B cell (primary cell): ENCODE data around the gene SPATA20. TPM values are rescaled to one million over a fixed set of nuclear protein-coding genes. Genes with fewer than 3 reads are reported as not detected.

Experiments used
- ATAC-seq: fragments of 200-7000 bp; cut with Tn5 transposase; one replicate; pipeline ENCODE4 v1.10.0; 2021; ENCODE audit warnings: low read depth, mild to moderate bottlenecking, moderate number of reproducible peaks, moderate library complexity
- CTCF ChIA-PET: fragments of 350-600 bp; sonication (Branson Sonifier 250); formaldehyde crosslinking; loops from one replicate; lab custom pipeline; 2021; ENCODE audit warnings: antibody characterized with exemption, inconsistent platforms; lab: Charles Lee
- POLR2A ChIA-PET: fragments of 350-600 bp; sonication (Branson Sonifier 250); formaldehyde crosslinking; loops from one replicate; lab custom pipeline; 2021; ENCODE audit warnings: antibody characterized with exemption; lab: Charles Lee
- DNase-seq: peaks from one replicate; pipeline ENCODE4 v3.0.0; 2013
- H2AFZ ChIP-seq: 2 replicates; pipeline ENCODE4 v1.6.1; 2012; ENCODE audit warnings: mild to moderate bottlenecking, low read depth, low read length; ENCODE audit not compliant: insufficient read depth, poor library complexity, severe bottlenecking
- H3K27ac ChIP-seq, 2 donors: 1 replicate in 1 of 2; 2 replicates in 1 of 2; pipeline ENCODE4 v1.5.1; 2012 to 2013; ENCODE audit warnings: low read length in 2 of 2, mild to moderate bottlenecking in 2 of 2, moderate library complexity in 1 of 2
- H3K27me3 ChIP-seq, 4 experiments: fragments of 200-600 bp in 1 of 4; sonication (generic) in 1 of 4; replicated peaks in 1 of 4; 1 replicate in 2 of 4; 2 replicates in 2 of 4; pipeline versions ENCODE4 v1.6.1 to v1.7.0; 2013 to 2016; ENCODE audit warnings: low read length in 3 of 4, mild to moderate bottlenecking in 2 of 4, mixed read lengths in 1 of 4, moderate library complexity in 1 of 4; ENCODE audit not compliant: insufficient read depth in 4 of 4, control insufficient read depth in 3 of 4; ENCODE audit errors: control extremely low read depth in 1 of 4
- H3K36me3 ChIP-seq, 2 experiments: replicated peaks in 1 of 2; 1 replicate in 1 of 2; 2 replicates in 1 of 2; pipeline versions ENCODE4 v1.6.1 to v1.7.1; 2013; ENCODE audit warnings: low read length in 1 of 2; ENCODE audit not compliant: insufficient read depth in 2 of 2, control insufficient read depth in 1 of 2; ENCODE audit errors: control extremely low read depth in 1 of 2, extremely low read depth in 1 of 2
- H3K4me1 ChIP-seq, 2 donors: fragments of 200-600 bp in 1 of 2; sonication (generic) in 1 of 2; 1 replicate in 1 of 2; 2 replicates in 1 of 2; pipeline versions ENCODE4 v1.5.1 to v1.6.1; 2013 to 2017; ENCODE audit warnings: low read length in 2 of 2; ENCODE audit not compliant: control insufficient read depth in 2 of 2, insufficient read depth in 2 of 2
- H3K4me2 ChIP-seq: replicated peaks from 2 replicates; pipeline ENCODE3; 2012; ENCODE audit warnings: mild to moderate bottlenecking, low read depth, low read length; ENCODE audit not compliant: poor library complexity, severe bottlenecking
- H3K4me3 ChIP-seq, 5 experiments: fragments of 200-600 bp in 1 of 5; sonication (generic) in 1 of 5; 1 replicate in 3 of 5; 2 replicates in 2 of 5; pipeline versions ENCODE4 v1.5.1 to v1.7.0; 2011 to 2016; ENCODE audit warnings: low read length in 4 of 5, mild to moderate bottlenecking in 4 of 5, low read depth in 2 of 5, control low read depth in 1 of 5, moderate library complexity in 1 of 5; ENCODE audit not compliant: insufficient read depth in 1 of 5; ENCODE audit errors: control extremely low read depth in 1 of 5, extremely low read depth in 1 of 5
- H3K79me2 ChIP-seq: fragments of 200-600 bp; sonication (generic); one replicate; pipeline ENCODE4 v1.6.0; 2016; ENCODE audit warnings: low read length; ENCODE audit not compliant: control insufficient read depth, insufficient read depth
- H3K9ac ChIP-seq: fragments of 200-600 bp; sonication (generic); 2 replicates; pipeline ENCODE4 v1.6.1; 2017; ENCODE audit warnings: mild to moderate bottlenecking, low read length, moderate library complexity
- H3K9me3 ChIP-seq, 3 donors: one replicate each; pipeline versions ENCODE4 v1.6.1 to v1.7.1; 2013; ENCODE audit warnings: low read length in 2 of 3; ENCODE audit not compliant: control insufficient read depth in 2 of 3, insufficient read depth in 1 of 3; ENCODE audit errors: control extremely low read depth in 1 of 3
- H4K20me1 ChIP-seq: 2 replicates; pipeline ENCODE4 v1.6.0; 2012; ENCODE audit warnings: mild to moderate bottlenecking, low read length; ENCODE audit not compliant: insufficient read depth, control insufficient read depth, poor library complexity, severe bottlenecking
- H3K27ac Mint-ChIP-seq: one replicate; pipeline ENCODE4 v1.8.0; 2021; ENCODE audit warnings: mixed read lengths
- H3K27me3 Mint-ChIP-seq: one replicate; pipeline ENCODE4 v1.8.0; 2021; ENCODE audit warnings: mixed read lengths
- H3K4me1 Mint-ChIP-seq: one replicate; pipeline ENCODE4 v1.8.0; 2021; ENCODE audit warnings: mixed read lengths
- H3K4me3 Mint-ChIP-seq: one replicate; pipeline ENCODE4 v1.8.0; 2021; ENCODE audit warnings: mixed read lengths
- H3K9me3 Mint-ChIP-seq: one replicate; pipeline ENCODE4 v1.8.0; 2022; ENCODE audit warnings: mixed read lengths; ENCODE audit not compliant: insufficient read depth
- EZH2 ChIP-seq: IDR thresholded peaks from 2 replicates; pipeline ENCODE4 v1.6.1; 2012; ENCODE audit warnings: borderline replicate concordance, low read depth, mild to moderate bottlenecking, moderate library complexity, low read length; ENCODE audit not compliant: insufficient read depth, poor library complexity, severe bottlenecking
- WGBS: methylation state at CpG from one replicate; pipeline ENCODE4 v1.1.5; 2013; ENCODE audit warnings: missing lambda C conversion rate; ENCODE audit not compliant: insufficient coverage; 5-methylcytosine and 5-hydroxymethylcytosine counted together
- intact Hi-C: fragments of 100-400 bp; cut with micrococcal nuclease; formaldehyde crosslinking; loops from one replicate; pipeline ENCODE4 v1.10.0; 2022
- polyA plus RNA-seq: library from polyadenylated mRNA; depleted of rRNA; stranded (reverse); fragments of >200 nt; gene quantifications from 2 replicates; pipeline ENCODE4 v1.2.3, GENCODE V29; 2012
- total RNA-seq, 2 donors: library from RNA; stranded (reverse); fragments of 120-200 nt in 1 of 2; gene quantifications; 1 replicate in 1 of 2; 2 replicates in 1 of 2; pipeline versions ENCODE4 v1.2.3 to v1.2.4, GENCODE V29; 2013 to 2022
- TF ChIP-seq, protein P1 (sequence below): fragments of 200-600 bp; IDR thresholded peaks from one replicate; pipeline ENCODE4 v1.8.0; 2022; ENCODE audit warnings: antibody characterized with exemption, mild to moderate bottlenecking

Gene SPATA20
- total and polyA plus RNA-seq, 2 donors (not counting 1 experiment from before 2014, with no cell fraction given): 61.7 to 68.5 TPM

DNA sequence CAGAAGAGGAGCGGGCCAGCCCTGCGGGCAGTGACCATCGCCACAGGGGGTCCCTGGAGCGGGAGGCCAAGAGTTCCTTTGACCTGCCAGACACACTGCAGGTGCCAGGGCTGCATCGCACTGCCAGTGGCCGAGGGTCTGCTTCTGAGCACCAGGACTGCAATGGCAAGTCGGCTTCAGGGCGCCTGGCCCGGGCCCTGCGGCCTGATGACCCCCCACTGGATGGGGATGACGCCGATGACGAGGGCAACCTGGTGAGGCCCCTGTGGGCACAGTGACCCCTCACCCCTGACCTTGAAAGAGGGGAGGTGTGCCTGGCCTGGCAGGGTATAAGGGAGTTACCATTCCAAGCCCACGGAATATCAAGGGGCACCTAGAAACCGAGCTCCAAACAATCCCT lies 52.6 kb downstream of the SPATA20 start:
- peaks cover 28% of the 10 kb centered on the region for H3K27me3 Mint-ChIP-seq
- ATAC-seq (no peak), DNase-seq (no peak)
- Histone ChIP-seq H3K4me3 (no peak overlapping the region), H3K9me3 (no peaks in the 10 kb centered on the region), H3K4me1 (no peaks in the 10 kb centered on the region), H2AFZ (no peak overlapping the region), H3K4me2 (no peak overlapping the region), H3K36me3 (no peaks in the 10 kb centered on the region), H3K27me3 (peaks cover 0 to 17% (median 0%) of the 10 kb centered on the region in 4 experiments), H3K79me2 (no peaks in the 10 kb centered on the region), H3K27ac (no peak overlapping the region), H4K20me1 (no peaks in the 10 kb centered on the region), H3K9ac (no peak overlapping the region)
- intact Hi-C loops: no loop called here
- H3K9me3 Mint-ChIP-seq: no peaks in the 10 kb centered on the region
- TF ChIP-seq EZH2: no peak
- TF ChIP-seq, protein P1, sequence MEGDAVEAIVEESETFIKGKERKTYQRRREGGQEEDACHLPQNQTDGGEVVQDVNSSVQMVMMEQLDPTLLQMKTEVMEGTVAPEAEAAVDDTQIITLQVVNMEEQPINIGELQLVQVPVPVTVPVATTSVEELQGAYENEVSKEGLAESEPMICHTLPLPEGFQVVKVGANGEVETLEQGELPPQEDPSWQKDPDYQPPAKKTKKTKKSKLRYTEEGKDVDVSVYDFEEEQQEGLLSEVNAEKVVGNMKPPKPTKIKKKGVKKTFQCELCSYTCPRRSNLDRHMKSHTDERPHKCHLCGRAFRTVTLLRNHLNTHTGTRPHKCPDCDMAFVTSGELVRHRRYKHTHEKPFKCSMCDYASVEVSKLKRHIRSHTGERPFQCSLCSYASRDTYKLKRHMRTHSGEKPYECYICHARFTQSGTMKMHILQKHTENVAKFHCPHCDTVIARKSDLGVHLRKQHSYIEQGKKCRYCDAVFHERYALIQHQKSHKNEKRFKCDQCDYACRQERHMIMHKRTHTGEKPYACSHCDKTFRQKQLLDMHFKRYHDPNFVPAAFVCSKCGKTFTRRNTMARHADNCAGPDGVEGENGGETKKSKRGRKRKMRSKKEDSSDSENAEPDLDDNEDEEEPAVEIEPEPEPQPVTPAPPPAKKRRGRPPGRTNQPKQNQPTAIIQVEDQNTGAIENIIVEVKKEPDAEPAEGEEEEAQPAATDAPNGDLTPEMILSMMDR: no peak
- H3K27ac Mint-ChIP-seq: no peak overlapping the region
- WGBS: 96% methylated on average over 13 of the region's 15 CpGs
- H3K4me3 Mint-ChIP-seq: no peak overlapping the region
- CTCF ChIA-PET: no interaction called here
- no peaks in the 10 kb centered on the region for H3K4me1 Mint-ChIP-seq
- POLR2A ChIA-PET: no interaction called here

DNA sequence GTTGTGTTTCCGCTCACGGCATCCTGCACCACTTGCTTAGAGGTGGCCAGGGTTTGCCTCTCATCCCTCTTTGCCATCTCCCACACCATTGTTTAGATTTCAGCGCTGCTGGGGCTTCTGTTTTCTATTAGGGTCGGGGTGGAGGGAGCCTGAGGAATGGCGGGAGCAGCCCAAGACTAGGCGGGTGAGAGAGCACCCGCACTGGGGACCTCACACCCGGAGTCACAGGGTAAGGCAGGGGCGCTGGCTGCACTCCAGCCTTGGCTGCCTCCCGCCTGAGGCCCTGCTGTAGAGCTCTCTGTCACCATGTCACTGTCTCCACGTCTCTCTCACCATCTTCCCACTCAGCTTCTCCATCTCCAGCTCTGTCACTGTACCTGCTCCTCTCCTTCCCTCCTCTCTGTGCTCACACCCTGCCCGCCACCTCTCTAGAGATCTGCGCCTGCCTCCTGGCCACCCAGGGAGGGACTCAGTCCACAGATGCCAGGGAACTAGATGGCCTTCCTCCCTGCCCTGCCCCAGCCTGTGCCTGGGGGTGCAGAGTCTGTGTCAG lies 54.9 kb downstream of the SPATA20 start:
- no peak overlapping the region for H3K4me2 ChIP-seq
- Mint-ChIP-seq H3K27ac (no peak overlapping the region), H3K4me1 (no peaks in the 10 kb centered on the region), H3K27me3 (peaks cover 30% of the 10 kb centered on the region), H3K4me3 (no peak overlapping the region), H3K9me3 (no peaks in the 10 kb centered on the region)
- H3K79me2 ChIP-seq: no peaks in the 10 kb centered on the region
- no peak overlapping the region for H3K9ac ChIP-seq
- H3K27me3 ChIP-seq: peaks cover 0 to 14% (median 0%) of the 10 kb centered on the region in 4 experiments
- TF ChIP-seq, protein P1: no peak
- no peak for TF ChIP-seq EZH2
- H4K20me1 ChIP-seq: no peaks in the 10 kb centered on the region
- H3K4me3 ChIP-seq: no peak overlapping the region
- intact Hi-C loops: no loop called here
- WGBS: 83% methylated on average over 10 of the region's 13 CpGs
- DNase-seq (no peak), ATAC-seq (no peak)
- H3K36me3 ChIP-seq: no peaks in the 10 kb centered on the region
- ChIA-PET CTCF (no interaction called here), POLR2A (no interaction called here)
- no peaks in the 10 kb centered on the region for H3K9me3 ChIP-seq
- no peak overlapping the region for H3K27ac ChIP-seq
- no peak overlapping the region for H2AFZ ChIP-seq
- no peaks in the 10 kb centered on the region for H3K4me1 ChIP-seq
